ENCODE measurements around the gene PDZD7.

- TF ChIP-seq CTCF (IDR thresholded peaks at IDR 0.05) (no peak), EZH2phosphoT487 (IDR thresholded peaks at IDR 0.05) (no peak)
These were observed 24.9 kb downstream of the PDZD7 start for GRCh38 chr10:101005869-101006567.
